ENCODE measurements around the gene DNER. TPM values are rescaled to one million over a fixed set of nuclear protein-coding genes. Genes with fewer than 3 reads are reported as not detected.
A peak's percentile ranks its signal among the peaks of the same experiment; 100 is the strongest.

DNER gene
- total and polyA plus RNA-seq, 2 experiments from 2014 or later: 4.7 to 8.8 TPM

GRCh38 chr2:229445019-229445418 lies 269.3 kb downstream of the DNER start:
- no peak overlapping the region for H3K4me2 ChIP-seq
- ATAC-seq: no peak
- Mint-ChIP-seq H3K4me1 (no peaks in the 10 kb centered on the region; the same call in 2 of the 3 replicates), H3K27ac (no peak overlapping the region), H3K9me3 (peaks cover 1% of the 10 kb centered on the region; the same call in 1 of the 3 replicates), H3K36me3 (ENCODE audit: low read depth) (no peaks in the 10 kb centered on the region), H3K27me3 (ENCODE audit: insufficient read depth, low read depth, poor library complexity) (peaks cover 3% of the 10 kb centered on the region), H3K4me3 (no peak overlapping the region)
- peak; percentile 4 for DNase-seq (ENCODE audit: low spot score)
- H3K27ac ChIP-seq (ENCODE audit: low read depth): no peak overlapping the region
- H4K20me1 ChIP-seq (replicated peaks; ENCODE audit: insufficient read depth): no peaks in the 10 kb centered on the region
- no peaks in the 10 kb centered on the region for H3K4me1 ChIP-seq (ENCODE audit: insufficient read depth)
- H3K79me2 ChIP-seq (replicated peaks; ENCODE audit: insufficient read depth): no peaks in the 10 kb centered on the region
- no peak for TF ChIP-seq JUNB (IDR thresholded peaks at IDR 0.05; ENCODE audit: unreplicated experiment)
- TF ChIP-seq NANOG (IDR thresholded peaks at IDR 0.05; ENCODE audit: borderline replicate concordance): no peak
- TF ChIP-seq STAT1 (IDR thresholded peaks at IDR 0.05; ENCODE audit: unreplicated experiment): no peak
- no peak for TF ChIP-seq EZH2 (IDR thresholded peaks at IDR 0.05; ENCODE audit: low read depth, unreplicated experiment)
- no peak for TF ChIP-seq ZNF462 (CRISPR knock-in tag; IDR thresholded peaks at IDR 0.05)
- TF ChIP-seq EZH2phosphoT487 (IDR thresholded peaks at IDR 0.05; ENCODE audit: unreplicated experiment): no peak
- TF ChIP-seq CREB1 (CRISPR knock-in tag; IDR thresholded peaks at IDR 0.05; ENCODE audit: low read depth): no peak
- H3K27me3 ChIP-seq (ENCODE audit: insufficient read depth): no peaks in the 10 kb centered on the region
- H2AFZ ChIP-seq: no peak overlapping the region
- H3K9me2 ChIP-seq (ENCODE audit: insufficient read depth): no peaks in the 10 kb centered on the region
- no peaks in the 10 kb centered on the region for H3F3A ChIP-seq (replicated peaks; ENCODE audit: low read depth)
- H3K4me3 ChIP-seq: no peak overlapping the region
- no peaks in the 10 kb centered on the region for H3K36me3 ChIP-seq (ENCODE audit: insufficient read depth)

All from GM23338 (cell line).